Suprapubic skin (tissue), 3 donors: ENCODE results near the gene GRIK4.
"Not testable (repeated sequence)": the region's sequence is repeated elsewhere in the genome, so short reads cannot be mapped to it uniquely, and the experiment has no call there.

Experiments
- CTCF ChIP-seq, 2 donors: fragments of 200-600 bp in 1 of 2; fragments of 450-650 bp in 1 of 2; sonication (generic) in 1 of 2; IDR thresholded peaks; one replicate each; pipeline ENCODE4 v1.5.1; 2016 to 2019; ENCODE audit warnings: antibody characterized with exemption in 2 of 2, mild to moderate bottlenecking in 1 of 2, moderate library complexity in 1 of 2
- EP300 ChIP-seq: sonication (generic); formaldehyde crosslinking; IDR thresholded peaks from one replicate; pipeline ENCODE4 v1.6.1; 2017; ENCODE audit warnings: antibody characterized with exemption
- POLR2A ChIP-seq, 2 donors: fragments of 450-650 bp; IDR thresholded peaks; one replicate each; pipeline ENCODE4 v1.6.1; 2017; ENCODE audit warnings: antibody characterized with exemption in 2 of 2, mild to moderate bottlenecking in 2 of 2, moderate library complexity in 2 of 2

DNA sequence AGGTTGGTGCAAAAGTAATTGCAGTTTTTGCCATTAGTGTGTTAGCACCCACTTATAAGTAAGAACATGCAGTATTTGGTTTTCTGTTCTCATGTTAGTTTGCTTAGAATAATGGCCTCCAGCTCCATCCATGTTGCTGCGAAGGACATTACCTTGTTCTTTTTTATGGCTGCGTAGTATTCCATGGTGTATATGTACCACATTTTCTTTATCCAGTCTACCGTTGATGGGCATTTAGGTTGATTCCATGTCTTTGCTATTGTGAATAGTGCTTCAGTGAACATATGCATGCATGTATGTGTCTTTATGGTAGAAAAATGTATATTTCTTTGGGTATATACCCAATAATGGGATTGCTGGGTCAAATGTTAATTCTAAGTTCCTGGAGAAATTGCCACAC is 71.0 kb downstream of the GRIK4 start:
- TF ChIP-seq POLR2A (IDR thresholded peaks at IDR 0.05); EP300; CTCF (IDR thresholded peaks at IDR 0.05): not testable (repeated sequence)
